ENCODE measurements around the gene RSPH9. TPM values are rescaled to one million over a fixed set of nuclear protein-coding genes. Genes with fewer than 3 reads are reported as not detected.

Gene RSPH9
- total and polyA plus RNA-seq, 7 donors, result 0.11 to 0.59 (median 0.44) TPM; not detected in 3

GRCh38 chr6:43608310-43608763, 36.5 kb upstream of the RSPH9 start:
- Histone ChIP-seq H3K4me3 (no peak overlapping the region), H3K27ac (no peak overlapping the region), H3K27me3 (ENCODE audit: insufficient read depth in 3 of 3, low read length in 2 of 3) (no peaks in the 10 kb centered on the region), H3K9me3 (no peaks in the 10 kb centered on the region), H3K4me1 (no peaks in the 10 kb centered on the region), H3K36me3 (ENCODE audit: insufficient read depth in 1 of 2, low read depth in 1 of 2) (peaks cover 0 to 74% of the 10 kb centered on the region in 2 donors)
- ATAC-seq (peak; percentile 63 to 82 (median 70)), DNase-seq (peak; percentile 56 to 69)
- intact Hi-C loops (cut with DNase I), result loop anchor here in 1 of 2 donors (2.0 kb wide), 1 partner anchor 470 kb away; no protein-coding TSS in a partner anchor
- WGBS, 3 donors, result 4 to 6% (median 5%) methylated on average over 5 of the region's 5 CpGs
- TF ChIP-seq CTCF (IDR thresholded peaks at IDR 0.05), result peak; percentile 82

- Histone ChIP-seq H3K27ac (no peak overlapping the region), H3K36me3 (ENCODE audit: insufficient read depth in 1 of 2, low read depth in 1 of 2) (peaks cover 0 to 74% of the 10 kb centered on the region in 2 donors), H3K4me3 (no peak overlapping the region), H3K4me1 (no peaks in the 10 kb centered on the region), H3K9me3 (no peaks in the 10 kb centered on the region), H3K27me3 (ENCODE audit: insufficient read depth in 3 of 3, low read length in 2 of 3) (no peaks in the 10 kb centered on the region)
- intact Hi-C loops (cut with DNase I), result loop anchor here in 1 of 2 donors (2.0 kb wide), 1 partner anchor 470 kb away; no protein-coding TSS in a partner anchor
- WGBS, 3 donors, result 76 to 82% (median 76%) methylated on average over 1 of the region's 1 CpG
- DNase-seq (no peak), ATAC-seq (no peak)
- no peak for TF ChIP-seq CTCF (IDR thresholded peaks at IDR 0.05)
Measured at GRCh38 chr6:43608807-43609206, 36.0 kb upstream of the RSPH9 start.

GRCh38 chr6:43609402-43609801, 35.4 kb upstream of the RSPH9 start:
- TF ChIP-seq CTCF (IDR thresholded peaks at IDR 0.05), result no peak
- Histone ChIP-seq H3K9me3 (no peaks in the 10 kb centered on the region), H3K4me1 (no peaks in the 10 kb centered on the region), H3K4me3 (no peak overlapping the region), H3K27me3 (ENCODE audit: insufficient read depth in 3 of 3, low read length in 2 of 3) (no peaks in the 10 kb centered on the region), H3K36me3 (ENCODE audit: insufficient read depth in 1 of 2, low read depth in 1 of 2) (peaks cover 0 to 74% of the 10 kb centered on the region in 2 donors), H3K27ac (no peak overlapping the region)
- DNase-seq (no peak), ATAC-seq (no peak)
- intact Hi-C loops (cut with DNase I), result loop anchor here in 1 of 2 donors (2.0 kb wide), 1 partner anchor 469 kb away; no protein-coding TSS in a partner anchor
- WGBS, 3 donors, result 96 to 100% (median 97%) methylated on average over 1 of the region's 1 CpG

DNA sequence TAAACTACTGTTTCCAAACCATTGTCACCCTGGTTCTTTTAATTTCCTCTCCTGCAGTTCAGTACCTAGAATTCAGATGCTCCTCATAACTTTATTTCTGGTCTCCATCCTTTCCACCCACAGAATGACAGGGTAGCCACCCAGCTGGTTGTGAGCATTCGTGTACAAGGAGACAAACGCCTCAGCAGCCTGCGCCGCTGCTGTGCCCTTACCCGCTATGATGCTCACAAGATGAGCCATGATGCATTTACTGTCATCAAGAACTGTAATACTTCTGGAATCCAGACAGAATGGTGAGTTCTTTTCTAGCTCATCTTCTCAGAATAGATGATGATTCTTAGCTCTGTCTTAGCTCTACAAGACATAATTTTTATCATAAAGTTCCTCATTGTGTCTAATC, 34.4 kb upstream of the RSPH9 start:
- Histone ChIP-seq H3K4me1 (no peaks in the 10 kb centered on the region), H3K27me3 (ENCODE audit: insufficient read depth in 3 of 3, low read length in 2 of 3) (no peaks in the 10 kb centered on the region), H3K36me3 (ENCODE audit: insufficient read depth in 1 of 2, low read depth in 1 of 2) (peaks cover 0 to 71% of the 10 kb centered on the region in 2 donors), H3K27ac (no peak overlapping the region), H3K9me3 (no peaks in the 10 kb centered on the region), H3K4me3 (no peak overlapping the region)
- TF ChIP-seq CTCF (IDR thresholded peaks at IDR 0.05), result no peak
- intact Hi-C loops (cut with DNase I), result no loop called here
- DNase-seq (no peak), ATAC-seq (no peak)
- 92 to 98% (median 94%) methylated on average over 5 of the region's 5 CpGs for WGBS, 3 donors

Measured in psoas muscle (tissue), 8 donors.